HL-60 (cell line): Measurements from ENCODE around the gene CCSER1.

ENCODE experiments used
- GABPA ChIP-seq: IDR thresholded peaks from 2 replicates; pipeline ENCODE4 v1.6.1; 2012; ENCODE audit warnings: low read depth
- POLR2AphosphoS5 ChIP-seq: IDR thresholded peaks from 2 replicates; pipeline ENCODE4 v1.6.1; 2012; ENCODE audit warnings: low read depth
- SPI1 ChIP-seq: IDR thresholded peaks from 2 replicates; pipeline ENCODE4 v1.6.1; 2012; ENCODE audit warnings: low read depth, mild to moderate bottlenecking, borderline replicate concordance
- TF ChIP-seq, protein P1 (sequence below): IDR thresholded peaks from one replicate; pipeline ENCODE4 v1.5.1; 2011; ENCODE audit warnings: low read length, control low read depth, inconsistent platforms; ENCODE audit not compliant: insufficient read depth
- TF ChIP-seq, protein P2 (sequence below): IDR thresholded peaks from 2 replicates; pipeline ENCODE4 v1.6.1; 2012; ENCODE audit warnings: low read depth; ENCODE audit not compliant: insufficient replicate concordance

DNA sequence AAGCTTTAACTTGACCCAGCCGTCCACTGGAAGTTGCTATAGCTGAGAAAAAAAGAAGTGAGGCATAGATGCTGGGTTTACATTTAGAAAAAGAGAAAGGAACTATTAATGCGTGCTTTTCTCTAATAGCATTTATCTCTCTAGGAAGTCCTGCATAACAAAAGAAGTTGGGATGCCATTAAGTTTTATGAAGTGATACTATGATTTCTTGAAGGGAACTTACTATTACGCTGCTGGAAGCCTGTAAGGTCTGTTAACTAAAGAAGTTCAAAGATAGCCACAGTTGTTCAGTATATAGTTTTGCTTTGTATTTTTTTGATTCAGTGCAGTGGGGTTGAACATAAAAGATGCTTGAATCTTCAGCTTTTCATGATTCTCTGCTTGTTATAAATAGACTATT, 203.4 kb downstream of the CCSER1 start:
- TF ChIP-seq, protein P1, sequence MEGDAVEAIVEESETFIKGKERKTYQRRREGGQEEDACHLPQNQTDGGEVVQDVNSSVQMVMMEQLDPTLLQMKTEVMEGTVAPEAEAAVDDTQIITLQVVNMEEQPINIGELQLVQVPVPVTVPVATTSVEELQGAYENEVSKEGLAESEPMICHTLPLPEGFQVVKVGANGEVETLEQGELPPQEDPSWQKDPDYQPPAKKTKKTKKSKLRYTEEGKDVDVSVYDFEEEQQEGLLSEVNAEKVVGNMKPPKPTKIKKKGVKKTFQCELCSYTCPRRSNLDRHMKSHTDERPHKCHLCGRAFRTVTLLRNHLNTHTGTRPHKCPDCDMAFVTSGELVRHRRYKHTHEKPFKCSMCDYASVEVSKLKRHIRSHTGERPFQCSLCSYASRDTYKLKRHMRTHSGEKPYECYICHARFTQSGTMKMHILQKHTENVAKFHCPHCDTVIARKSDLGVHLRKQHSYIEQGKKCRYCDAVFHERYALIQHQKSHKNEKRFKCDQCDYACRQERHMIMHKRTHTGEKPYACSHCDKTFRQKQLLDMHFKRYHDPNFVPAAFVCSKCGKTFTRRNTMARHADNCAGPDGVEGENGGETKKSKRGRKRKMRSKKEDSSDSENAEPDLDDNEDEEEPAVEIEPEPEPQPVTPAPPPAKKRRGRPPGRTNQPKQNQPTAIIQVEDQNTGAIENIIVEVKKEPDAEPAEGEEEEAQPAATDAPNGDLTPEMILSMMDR: no peak
- TF ChIP-seq POLR2AphosphoS5 (no peak), GABPA (no peak), SPI1 (no peak)
- TF ChIP-seq, protein P2, sequence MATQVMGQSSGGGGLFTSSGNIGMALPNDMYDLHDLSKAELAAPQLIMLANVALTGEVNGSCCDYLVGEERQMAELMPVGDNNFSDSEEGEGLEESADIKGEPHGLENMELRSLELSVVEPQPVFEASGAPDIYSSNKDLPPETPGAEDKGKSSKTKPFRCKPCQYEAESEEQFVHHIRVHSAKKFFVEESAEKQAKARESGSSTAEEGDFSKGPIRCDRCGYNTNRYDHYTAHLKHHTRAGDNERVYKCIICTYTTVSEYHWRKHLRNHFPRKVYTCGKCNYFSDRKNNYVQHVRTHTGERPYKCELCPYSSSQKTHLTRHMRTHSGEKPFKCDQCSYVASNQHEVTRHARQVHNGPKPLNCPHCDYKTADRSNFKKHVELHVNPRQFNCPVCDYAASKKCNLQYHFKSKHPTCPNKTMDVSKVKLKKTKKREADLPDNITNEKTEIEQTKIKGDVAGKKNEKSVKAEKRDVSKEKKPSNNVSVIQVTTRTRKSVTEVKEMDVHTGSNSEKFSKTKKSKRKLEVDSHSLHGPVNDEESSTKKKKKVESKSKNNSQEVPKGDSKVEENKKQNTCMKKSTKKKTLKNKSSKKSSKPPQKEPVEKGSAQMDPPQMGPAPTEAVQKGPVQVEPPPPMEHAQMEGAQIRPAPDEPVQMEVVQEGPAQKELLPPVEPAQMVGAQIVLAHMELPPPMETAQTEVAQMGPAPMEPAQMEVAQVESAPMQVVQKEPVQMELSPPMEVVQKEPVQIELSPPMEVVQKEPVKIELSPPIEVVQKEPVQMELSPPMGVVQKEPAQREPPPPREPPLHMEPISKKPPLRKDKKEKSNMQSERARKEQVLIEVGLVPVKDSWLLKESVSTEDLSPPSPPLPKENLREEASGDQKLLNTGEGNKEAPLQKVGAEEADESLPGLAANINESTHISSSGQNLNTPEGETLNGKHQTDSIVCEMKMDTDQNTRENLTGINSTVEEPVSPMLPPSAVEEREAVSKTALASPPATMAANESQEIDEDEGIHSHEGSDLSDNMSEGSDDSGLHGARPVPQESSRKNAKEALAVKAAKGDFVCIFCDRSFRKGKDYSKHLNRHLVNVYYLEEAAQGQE: no peak
